Measurements from ENCODE around the gene GNA15. TPM values are rescaled to one million over a fixed set of nuclear protein-coding genes. Genes with fewer than 3 reads are reported as not detected.

Gene GNA15
- total RNA-seq, 1 experiment from 2014 or later = 0.22 TPM

DNA sequence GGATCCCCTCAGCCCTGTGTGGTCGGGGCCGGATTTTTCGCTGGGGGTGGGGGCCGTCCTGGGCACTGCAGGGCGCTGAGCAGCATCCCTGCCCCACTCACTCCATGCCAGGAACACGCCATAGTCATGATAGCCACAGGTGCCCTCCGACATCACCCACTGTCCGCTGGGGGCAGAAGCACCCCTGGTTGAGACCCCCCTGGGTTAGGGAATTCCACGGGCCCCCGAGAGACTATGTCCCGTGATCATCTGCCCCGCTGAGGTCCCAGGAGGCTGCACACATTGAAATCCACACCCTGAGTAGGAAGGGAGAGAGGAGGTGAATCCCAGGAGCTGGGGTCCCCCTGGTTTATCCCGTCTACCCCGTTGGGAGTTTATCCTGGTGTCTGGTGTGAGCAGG lies 66.1 kb downstream of the GNA15 start:
- no peak overlapping the region for H3K27ac Mint-ChIP-seq
- H3K9me3 Mint-ChIP-seq = no peaks in the 10 kb centered on the region
- ATAC-seq = no peak
- DNase-seq (ENCODE audit: low spot score) = no peak
- no peaks in the 10 kb centered on the region for H3K27me3 Mint-ChIP-seq (ENCODE audit: low read depth)
- H3K4me3 Mint-ChIP-seq = no peak overlapping the region
- H3K4me1 Mint-ChIP-seq = no peaks in the 10 kb centered on the region
- H3K36me3 Mint-ChIP-seq = 0 out of 2 replicates have a peak, but pooled peaks cover 3% of the 10 kb centered on the region
- TF ChIP-seq, protein P1, sequence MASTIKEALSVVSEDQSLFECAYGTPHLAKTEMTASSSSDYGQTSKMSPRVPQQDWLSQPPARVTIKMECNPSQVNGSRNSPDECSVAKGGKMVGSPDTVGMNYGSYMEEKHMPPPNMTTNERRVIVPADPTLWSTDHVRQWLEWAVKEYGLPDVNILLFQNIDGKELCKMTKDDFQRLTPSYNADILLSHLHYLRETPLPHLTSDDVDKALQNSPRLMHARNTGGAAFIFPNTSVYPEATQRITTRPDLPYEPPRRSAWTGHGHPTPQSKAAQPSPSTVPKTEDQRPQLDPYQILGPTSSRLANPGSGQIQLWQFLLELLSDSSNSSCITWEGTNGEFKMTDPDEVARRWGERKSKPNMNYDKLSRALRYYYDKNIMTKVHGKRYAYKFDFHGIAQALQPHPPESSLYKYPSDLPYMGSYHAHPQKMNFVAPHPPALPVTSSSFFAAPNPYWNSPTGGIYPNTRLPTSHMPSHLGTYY (CRISPR knock-in tag; IDR thresholded peaks at IDR 0.05) = no peak
- TF ChIP-seq SOX15 (CRISPR knock-in tag; IDR thresholded peaks at IDR 0.05) = no peak
- TF ChIP-seq, protein P2, sequence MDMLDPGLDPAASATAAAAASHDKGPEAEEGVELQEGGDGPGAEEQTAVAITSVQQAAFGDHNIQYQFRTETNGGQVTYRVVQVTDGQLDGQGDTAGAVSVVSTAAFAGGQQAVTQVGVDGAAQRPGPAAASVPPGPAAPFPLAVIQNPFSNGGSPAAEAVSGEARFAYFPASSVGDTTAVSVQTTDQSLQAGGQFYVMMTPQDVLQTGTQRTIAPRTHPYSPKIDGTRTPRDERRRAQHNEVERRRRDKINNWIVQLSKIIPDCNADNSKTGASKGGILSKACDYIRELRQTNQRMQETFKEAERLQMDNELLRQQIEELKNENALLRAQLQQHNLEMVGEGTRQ (CRISPR knock-in tag; IDR thresholded peaks at IDR 0.05) = no peak
- TF ChIP-seq, protein P3, sequence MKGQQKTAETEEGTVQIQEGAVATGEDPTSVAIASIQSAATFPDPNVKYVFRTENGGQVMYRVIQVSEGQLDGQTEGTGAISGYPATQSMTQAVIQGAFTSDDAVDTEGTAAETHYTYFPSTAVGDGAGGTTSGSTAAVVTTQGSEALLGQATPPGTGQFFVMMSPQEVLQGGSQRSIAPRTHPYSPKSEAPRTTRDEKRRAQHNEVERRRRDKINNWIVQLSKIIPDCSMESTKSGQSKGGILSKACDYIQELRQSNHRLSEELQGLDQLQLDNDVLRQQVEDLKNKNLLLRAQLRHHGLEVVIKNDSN (CRISPR knock-in tag; IDR thresholded peaks at IDR 0.05) = no peak
- TF ChIP-seq MYBL2 (CRISPR knock-in tag; IDR thresholded peaks at IDR 0.05) = no peak
- TF ChIP-seq JAZF1 (CRISPR knock-in tag; IDR thresholded peaks at IDR 0.05) = no peak
- TF ChIP-seq NR3C1 (CRISPR knock-in tag; conservative IDR thresholded peaks at IDR 0.05; ENCODE audit: low read depth) = no peak
- TF ChIP-seq, protein P4, sequence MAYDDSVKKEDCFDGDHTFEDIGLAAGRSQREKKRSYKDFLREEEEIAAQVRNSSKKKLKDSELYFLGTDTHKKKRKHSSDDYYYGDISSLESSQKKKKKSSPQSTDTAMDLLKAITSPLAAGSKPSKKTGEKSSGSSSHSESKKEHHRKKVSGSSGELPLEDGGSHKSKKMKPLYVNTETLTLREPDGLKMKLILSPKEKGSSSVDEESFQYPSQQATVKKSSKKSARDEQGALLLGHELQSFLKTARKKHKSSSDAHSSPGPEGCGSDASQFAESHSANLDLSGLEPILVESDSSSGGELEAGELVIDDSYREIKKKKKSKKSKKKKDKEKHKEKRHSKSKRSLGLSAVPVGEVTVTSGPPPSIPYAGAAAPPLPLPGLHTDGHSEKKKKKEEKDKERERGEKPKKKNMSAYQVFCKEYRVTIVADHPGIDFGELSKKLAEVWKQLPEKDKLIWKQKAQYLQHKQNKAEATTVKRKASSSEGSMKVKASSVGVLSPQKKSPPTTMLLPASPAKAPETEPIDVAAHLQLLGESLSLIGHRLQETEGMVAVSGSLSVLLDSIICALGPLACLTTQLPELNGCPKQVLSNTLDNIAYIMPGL (CRISPR knock-in tag; IDR thresholded peaks at IDR 0.05) = no peak
- TF ChIP-seq, protein P5, sequence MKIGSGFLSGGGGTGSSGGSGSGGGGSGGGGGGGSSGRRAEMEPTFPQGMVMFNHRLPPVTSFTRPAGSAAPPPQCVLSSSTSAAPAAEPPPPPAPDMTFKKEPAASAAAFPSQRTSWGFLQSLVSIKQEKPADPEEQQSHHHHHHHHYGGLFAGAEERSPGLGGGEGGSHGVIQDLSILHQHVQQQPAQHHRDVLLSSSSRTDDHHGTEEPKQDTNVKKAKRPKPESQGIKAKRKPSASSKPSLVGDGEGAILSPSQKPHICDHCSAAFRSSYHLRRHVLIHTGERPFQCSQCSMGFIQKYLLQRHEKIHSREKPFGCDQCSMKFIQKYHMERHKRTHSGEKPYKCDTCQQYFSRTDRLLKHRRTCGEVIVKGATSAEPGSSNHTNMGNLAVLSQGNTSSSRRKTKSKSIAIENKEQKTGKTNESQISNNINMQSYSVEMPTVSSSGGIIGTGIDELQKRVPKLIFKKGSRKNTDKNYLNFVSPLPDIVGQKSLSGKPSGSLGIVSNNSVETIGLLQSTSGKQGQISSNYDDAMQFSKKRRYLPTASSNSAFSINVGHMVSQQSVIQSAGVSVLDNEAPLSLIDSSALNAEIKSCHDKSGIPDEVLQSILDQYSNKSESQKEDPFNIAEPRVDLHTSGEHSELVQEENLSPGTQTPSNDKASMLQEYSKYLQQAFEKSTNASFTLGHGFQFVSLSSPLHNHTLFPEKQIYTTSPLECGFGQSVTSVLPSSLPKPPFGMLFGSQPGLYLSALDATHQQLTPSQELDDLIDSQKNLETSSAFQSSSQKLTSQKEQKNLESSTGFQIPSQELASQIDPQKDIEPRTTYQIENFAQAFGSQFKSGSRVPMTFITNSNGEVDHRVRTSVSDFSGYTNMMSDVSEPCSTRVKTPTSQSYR (CRISPR knock-in tag; IDR thresholded peaks at IDR 0.05) = no peak
- TF ChIP-seq, protein P6, sequence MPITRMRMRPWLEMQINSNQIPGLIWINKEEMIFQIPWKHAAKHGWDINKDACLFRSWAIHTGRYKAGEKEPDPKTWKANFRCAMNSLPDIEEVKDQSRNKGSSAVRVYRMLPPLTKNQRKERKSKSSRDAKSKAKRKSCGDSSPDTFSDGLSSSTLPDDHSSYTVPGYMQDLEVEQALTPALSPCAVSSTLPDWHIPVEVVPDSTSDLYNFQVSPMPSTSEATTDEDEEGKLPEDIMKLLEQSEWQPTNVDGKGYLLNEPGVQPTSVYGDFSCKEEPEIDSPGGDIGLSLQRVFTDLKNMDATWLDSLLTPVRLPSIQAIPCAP (CRISPR knock-in tag; IDR thresholded peaks at IDR 0.05) = no peak
- no peak for TF ChIP-seq RELA (CRISPR knock-in tag; IDR thresholded peaks at IDR 0.05; ENCODE audit: borderline replicate concordance)
- no peak for TF ChIP-seq ZNF416 (CRISPR knock-in tag; IDR thresholded peaks at IDR 0.05)
- TF ChIP-seq, protein P7, sequence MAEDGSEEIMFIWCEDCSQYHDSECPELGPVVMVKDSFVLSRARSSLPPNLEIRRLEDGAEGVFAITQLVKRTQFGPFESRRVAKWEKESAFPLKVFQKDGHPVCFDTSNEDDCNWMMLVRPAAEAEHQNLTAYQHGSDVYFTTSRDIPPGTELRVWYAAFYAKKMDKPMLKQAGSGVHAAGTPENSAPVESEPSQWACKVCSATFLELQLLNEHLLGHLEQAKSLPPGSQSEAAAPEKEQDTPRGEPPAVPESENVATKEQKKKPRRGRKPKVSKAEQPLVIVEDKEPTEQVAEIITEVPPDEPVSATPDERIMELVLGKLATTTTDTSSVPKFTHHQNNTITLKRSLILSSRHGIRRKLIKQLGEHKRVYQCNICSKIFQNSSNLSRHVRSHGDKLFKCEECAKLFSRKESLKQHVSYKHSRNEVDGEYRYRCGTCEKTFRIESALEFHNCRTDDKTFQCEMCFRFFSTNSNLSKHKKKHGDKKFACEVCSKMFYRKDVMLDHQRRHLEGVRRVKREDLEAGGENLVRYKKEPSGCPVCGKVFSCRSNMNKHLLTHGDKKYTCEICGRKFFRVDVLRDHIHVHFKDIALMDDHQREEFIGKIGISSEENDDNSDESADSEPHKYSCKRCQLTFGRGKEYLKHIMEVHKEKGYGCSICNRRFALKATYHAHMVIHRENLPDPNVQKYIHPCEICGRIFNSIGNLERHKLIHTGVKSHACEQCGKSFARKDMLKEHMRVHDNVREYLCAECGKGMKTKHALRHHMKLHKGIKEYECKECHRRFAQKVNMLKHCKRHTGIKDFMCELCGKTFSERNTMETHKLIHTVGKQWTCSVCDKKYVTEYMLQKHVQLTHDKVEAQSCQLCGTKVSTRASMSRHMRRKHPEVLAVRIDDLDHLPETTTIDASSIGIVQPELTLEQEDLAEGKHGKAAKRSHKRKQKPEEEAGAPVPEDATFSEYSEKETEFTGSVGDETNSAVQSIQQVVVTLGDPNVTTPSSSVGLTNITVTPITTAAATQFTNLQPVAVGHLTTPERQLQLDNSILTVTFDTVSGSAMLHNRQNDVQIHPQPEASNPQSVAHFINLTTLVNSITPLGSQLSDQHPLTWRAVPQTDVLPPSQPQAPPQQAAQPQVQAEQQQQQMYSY (CRISPR knock-in tag; IDR thresholded peaks at IDR 0.05) = no peak
- TF ChIP-seq, protein P8, sequence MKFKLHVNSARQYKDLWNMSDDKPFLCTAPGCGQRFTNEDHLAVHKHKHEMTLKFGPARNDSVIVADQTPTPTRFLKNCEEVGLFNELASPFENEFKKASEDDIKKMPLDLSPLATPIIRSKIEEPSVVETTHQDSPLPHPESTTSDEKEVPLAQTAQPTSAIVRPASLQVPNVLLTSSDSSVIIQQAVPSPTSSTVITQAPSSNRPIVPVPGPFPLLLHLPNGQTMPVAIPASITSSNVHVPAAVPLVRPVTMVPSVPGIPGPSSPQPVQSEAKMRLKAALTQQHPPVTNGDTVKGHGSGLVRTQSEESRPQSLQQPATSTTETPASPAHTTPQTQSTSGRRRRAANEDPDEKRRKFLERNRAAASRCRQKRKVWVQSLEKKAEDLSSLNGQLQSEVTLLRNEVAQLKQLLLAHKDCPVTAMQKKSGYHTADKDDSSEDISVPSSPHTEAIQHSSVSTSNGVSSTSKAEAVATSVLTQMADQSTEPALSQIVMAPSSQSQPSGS (CRISPR knock-in tag; IDR thresholded peaks at IDR 0.05; ENCODE audit: borderline replicate concordance, low read depth) = no peak
- ChIA-PET POLR2A (no interaction called here), CTCF (interaction anchor here (0.9 kb wide), 1 partner anchor 98 kb away, joined by 3 read pairs; no protein-coding TSS in a partner anchor)

Data from WTC11 (cell line).